Cardiac fibroblast (primary cell): Measurements from ENCODE around the gene FSCN2.

Experiments used
- DNase-seq, 2 donors: peaks; one replicate each; pipeline versions ENCODE4 v3.0.0 to v3.0.0-alpha.2; 2010; ENCODE audit warnings: low read depth in 2 of 2
- H3K4me3 ChIP-seq, 2 donors: replicated peaks in 1 of 2; 1 replicate in 1 of 2; 2 replicates in 1 of 2; pipeline ENCODE4 v1.5.1; 2011; ENCODE audit warnings: low read depth in 2 of 2, low read length in 2 of 2, mild to moderate bottlenecking in 2 of 2, moderate library complexity in 1 of 2
- CTCF ChIP-seq: IDR thresholded peaks from one replicate; pipeline ENCODE4 v1.5.1; 2011; ENCODE audit warnings: low read depth, mild to moderate bottlenecking, low read length, inconsistent platforms

The FSCN2 gene

GRCh38 chr17:81553018-81553615, 24.9 kb downstream of the FSCN2 start:
- TF ChIP-seq CTCF: no peak
- DNase-seq: peak; percentile 83 to 84
- H3K4me3 ChIP-seq: peak overlapping the region; percentile 90 to 92

DNA sequence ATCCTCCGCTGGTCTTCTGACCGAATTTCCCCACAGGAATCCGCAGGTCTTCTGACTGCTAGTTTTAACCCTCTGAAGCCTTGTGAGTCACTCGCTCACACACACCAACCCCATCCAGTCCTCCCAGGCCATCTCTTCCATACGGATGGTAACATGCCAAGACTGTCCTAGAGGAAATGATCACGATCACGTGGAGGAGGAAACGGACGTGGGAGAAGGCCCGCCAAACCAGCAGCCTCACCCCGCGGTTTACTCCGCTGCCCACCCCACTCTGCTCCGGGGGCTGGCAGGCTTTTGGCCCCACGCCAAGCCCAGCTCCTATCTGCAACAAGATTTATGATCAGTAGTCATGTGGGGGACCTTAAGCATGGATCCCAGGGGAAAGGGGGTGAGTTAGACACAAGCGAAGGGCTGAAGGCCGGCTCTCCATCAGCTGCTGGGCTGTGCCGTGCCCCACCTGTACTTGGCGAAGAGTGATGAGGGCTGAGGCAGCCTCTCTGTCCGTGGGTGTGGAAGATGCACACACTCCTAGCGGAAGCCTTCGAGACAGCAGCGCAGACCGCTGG, 25.5 kb downstream of the FSCN2 start:
- H3K4me3 ChIP-seq: peak overlapping the region; percentile 7 to 90
- DNase-seq: peak; percentile 93 to 97
- TF ChIP-seq CTCF: no peak

- H3K4me3 ChIP-seq: no peak overlapping the region
- no peak for TF ChIP-seq CTCF
- DNase-seq: peak in 1 of 2 donors; percentile 55
These were observed 28.1 kb downstream of the FSCN2 start for GRCh38 chr17:81556175-81556691.

DNA sequence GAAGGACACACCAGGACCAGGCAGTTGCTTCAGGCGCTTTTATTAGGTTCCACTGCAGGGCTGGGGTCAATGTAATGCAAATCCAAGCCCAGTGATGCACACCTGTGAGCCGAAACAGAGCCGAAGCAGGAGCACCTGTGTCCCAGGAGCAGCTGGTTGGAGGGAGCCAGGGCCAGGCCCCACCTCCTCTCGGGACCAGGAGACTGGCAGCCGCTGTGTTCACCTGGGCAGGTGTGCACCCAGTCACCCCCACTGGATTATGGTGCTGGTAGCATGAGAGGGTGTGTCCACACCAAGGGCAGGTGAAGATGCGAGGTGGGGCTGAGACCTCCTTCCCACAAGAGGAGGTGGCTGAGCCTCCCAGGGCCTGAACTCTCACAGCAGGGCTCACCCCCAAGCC, 28.7 kb downstream of the FSCN2 start:
- H3K4me3 ChIP-seq: no peak overlapping the region
- no peak for TF ChIP-seq CTCF
- DNase-seq: no peak

DNA sequence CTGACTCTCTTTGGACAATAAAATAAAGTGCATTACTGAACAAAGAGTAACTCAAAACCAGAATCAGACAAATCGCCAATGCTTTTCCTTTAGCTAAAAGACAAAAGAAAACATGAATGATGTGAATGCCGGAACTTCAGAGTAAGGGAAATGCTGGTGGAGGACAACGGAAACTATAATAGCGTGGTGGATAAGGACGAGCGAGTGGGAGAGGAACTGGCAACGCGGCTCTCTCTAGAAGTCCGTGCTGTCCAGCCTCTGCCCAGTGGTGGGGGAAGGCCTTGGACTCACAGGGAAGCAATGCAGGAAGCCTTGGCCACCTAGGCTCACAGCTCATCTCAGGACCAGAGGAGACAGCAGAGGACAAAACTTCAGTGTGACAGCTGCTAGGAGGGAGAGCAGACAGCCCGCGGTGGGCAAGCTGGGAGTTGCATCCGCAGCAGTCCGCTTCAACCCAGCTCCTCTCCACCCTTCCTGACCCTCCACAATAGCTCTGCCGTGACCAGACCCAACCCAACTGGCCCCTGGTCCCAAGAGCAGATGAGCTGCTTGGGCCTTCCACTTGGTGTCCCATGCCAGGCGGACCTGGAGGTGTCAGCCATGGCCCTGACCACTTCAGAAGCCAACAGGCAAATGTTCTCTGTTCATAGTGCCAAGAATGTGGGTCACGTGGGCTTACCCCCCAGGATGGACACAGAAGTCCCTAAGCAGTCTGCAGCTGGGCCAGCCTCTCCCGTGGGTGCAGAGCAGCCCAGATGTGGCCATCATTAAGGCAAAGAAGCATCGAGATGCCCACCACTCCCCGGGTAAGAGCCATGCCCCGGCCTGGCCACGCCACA, 29.3 kb downstream of the FSCN2 start:
- no peak overlapping the region for H3K4me3 ChIP-seq
- TF ChIP-seq CTCF: no peak
- no peak for DNase-seq

DNA sequence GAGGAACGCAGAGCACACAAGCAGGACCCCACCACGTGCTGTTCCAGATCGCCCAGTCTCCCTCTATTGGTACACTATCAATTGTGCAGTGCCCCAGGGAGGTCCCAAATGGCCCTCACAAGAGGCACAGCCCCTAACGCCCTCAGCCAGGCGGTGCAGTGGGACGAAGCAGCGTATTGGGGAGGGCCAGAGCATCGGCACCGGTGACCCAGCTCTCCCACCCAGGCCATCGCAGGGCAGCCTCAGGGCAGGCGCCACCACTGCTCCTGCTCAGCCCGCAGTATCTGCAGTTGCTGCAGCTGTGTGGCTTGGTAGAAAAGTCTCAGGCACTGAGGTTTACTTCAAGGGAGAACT, 29.9 kb downstream of the FSCN2 start:
- no peak for DNase-seq
- no peak for TF ChIP-seq CTCF
- no peak overlapping the region for H3K4me3 ChIP-seq
